Embryonic facial prominence (tissue), 1 donor: ENCODE data around the gene SIL1.

Experiments used
- DNase-seq: peaks from one replicate; pipeline ENCODE4 v3.0.0-alpha.2; 2016; ENCODE audit errors: extremely low spot score

SIL1 gene

DNA sequence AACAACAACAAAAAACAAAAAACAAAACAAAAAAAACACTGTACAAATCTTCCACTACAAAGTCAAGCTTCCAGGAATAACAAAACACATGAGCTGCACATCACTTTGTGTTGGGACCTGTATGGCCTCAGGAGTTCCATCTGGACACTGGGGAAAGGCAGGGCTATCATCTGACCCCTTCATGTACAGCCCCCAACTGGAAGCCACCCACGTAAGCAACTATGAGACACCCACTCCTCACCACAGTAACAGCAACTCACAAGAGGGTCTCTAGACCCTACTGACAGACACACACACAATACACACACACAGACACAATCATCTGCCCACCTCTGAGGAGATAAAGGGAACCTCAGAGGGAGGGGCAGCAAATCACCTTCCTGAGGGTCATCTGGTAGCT lies 241.4 kb downstream of the SIL1 start:
- no peak for DNase-seq

- no peak for DNase-seq
Observed at GRCh38 chr5:138955671-138956295, 242.4 kb downstream of the SIL1 start.

DNA sequence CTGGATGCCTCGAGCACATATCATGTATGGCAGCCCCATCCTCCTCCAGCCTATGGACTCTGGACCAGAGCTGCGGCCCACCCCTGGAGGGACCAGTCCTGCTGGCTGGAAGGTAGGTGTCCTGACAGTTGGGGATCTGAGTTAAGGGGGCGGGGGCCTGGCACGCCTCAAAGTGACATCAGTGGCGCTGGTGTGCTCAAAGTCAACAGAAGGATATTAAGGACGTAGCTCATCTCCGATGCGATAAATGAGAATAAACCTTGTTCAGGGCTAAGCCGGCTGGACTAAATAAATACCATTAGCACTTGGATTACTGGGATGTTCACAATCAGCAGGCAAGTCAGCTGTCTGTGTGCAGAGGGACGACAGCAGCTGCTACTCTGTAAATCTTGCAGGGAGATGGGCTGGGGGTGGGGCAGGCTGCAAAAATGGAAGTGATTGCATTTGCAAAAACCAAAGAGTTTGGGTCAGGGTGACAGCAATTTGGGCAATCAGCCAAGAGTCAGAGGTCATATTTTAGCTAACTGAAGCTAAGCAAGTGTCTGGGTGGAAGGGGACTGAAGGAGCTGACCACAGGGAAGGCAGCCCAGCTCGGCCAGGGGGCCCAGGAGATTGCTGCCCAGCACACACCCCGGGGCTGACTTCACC lies 243.0 kb downstream of the SIL1 start:
- DNase-seq, result no peak

DNA sequence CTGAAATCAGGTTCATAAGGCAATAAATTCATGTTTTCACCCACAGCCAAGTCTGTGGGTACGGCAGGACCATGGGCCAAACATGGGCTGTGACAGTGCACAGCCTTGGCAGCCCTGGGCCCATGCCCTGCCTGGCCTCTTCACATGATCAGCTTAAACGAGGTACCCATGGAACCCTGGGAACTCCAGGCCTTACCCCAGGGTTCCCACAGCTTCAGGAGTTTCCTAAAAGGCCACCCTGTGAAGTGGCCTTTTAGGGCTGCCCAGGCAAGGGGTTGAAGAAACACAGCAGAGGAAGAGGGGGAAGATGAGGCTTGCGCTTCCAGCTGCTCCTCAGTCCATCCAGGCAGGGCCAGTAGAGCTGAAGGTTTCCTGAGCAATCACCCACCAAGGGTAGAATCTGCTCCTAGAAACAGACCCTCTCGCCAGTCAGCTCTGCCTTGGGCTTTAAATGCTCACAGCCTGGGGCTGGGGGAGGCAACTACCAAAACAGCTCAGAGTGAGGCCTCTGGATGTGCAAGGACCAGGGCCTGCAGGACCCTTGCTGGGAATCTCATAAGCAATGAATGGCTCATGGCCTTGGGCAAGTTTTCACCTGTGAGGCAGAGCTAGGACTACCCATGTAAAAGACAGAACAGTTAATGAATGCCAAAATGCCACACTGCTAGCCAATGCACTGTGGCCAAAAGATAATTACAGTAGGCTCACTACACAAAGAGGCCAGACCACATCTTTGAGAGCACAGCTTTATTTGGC lies 243.7 kb downstream of the SIL1 start:
- no peak for DNase-seq

GRCh38 chr5:138953387-138954256 lies 244.5 kb downstream of the SIL1 start:
- no peak for DNase-seq

GRCh38 chr5:138952962-138953361 lies 245.2 kb downstream of the SIL1 start:
- DNase-seq, result no peak

DNA sequence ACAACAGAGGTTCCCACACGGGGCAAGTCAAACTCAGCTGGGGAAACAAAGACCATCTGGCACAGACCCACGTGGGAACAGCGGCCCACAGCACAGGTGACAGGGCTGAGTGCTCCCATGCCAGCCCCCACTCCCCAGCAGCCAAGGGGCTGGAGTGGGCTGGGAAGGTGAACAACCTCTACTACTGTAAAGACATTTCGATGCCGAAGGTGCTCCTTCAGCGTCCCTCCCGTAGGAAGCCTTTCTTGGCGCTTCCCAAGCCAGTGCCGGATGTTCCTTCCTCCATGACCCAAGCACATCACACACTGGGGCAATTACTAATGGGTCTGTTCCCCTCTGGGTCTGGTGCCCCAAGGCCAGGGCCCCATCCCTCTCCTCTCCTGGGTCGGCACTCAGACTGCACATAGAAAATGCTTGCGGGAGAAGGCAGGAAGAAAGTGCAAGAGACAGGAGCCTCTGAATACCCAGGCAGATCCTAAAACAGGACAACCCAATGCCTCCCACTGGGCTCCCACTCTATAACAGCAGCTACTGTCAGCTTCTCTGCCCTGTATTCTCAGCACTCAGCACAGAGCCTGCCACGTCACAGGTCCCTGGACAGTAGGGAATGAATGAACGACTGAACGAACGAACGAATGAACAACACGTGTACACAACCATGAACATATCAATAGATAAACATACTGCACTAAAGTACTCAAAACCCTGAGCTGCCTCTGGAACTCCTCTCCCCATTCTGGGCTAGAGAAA lies 246.0 kb downstream of the SIL1 start:
- no peak for DNase-seq

DNA sequence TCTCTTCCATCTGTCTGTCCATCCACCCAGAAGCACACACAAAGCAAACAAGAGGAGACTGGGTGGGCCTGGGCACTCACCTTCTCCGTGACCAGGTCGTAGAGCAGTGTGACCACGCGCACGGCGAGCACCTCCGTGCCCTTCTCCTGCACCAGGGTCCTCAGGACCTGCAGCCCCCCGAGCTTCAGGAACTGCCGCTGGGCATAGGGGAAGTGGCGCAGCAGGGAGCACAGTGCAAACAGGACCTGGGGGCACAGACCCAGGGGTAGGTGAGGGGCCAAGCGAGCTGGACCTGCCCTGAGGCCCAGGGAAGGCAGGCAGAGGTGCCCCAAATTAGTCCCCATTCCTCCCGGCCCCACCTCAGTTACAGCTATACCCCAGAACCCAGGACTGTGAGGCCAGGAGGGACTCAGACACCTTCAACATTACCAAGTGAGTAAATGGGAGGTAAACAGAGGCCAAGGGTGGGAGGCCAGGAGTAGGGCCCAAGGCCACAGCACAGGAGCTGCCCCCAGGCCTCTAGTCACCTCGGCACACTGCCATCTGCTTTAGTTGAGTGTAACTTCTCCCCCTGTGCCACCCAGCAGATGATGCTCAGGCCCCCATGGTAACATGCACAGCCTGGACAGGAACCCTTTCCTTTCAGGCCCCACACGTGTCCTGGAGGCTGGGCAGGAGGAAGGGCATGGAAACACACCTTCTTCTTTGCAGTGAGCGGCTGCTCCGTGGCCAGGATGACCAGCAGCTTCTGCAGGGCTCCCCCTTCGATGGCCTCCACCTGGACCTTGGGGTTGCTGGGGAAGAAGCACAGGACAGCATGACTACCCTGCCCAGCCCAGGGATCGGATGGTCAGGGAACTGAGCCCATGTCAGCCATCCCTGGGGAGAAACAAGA lies 246.8 kb downstream of the SIL1 start:
- no peak for DNase-seq

DNA sequence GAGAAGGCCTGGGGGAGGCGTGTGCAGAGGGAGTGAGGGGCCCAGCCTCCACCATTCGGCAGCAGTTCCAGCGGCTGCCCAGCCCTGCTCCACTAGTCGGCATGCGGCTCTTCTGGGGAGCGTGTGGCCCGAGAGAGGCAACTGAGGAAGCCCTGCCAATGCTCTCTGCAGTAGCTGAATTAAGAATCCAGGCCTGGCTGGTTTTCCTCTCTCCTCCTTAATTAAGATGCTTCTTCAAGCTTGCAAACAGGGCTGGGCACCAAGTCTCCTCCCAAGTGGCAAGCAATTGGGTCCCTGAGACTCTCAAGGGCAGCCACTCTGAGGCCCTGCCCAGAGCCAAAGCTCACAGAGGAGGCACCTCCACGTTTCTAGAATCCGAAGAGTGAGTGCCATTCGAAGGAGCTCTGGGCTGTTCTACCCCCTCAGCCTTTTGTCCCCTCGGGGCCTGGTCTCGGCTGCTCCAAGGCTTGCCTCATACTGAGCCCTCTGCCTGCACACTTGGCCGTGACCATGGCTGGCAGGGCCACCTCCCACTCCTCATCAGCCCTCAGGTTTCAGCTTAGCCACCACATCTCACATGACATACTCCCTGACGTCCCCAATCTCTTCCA lies 247.6 kb downstream of the SIL1 start:
- DNase-seq, result no peak

DNA sequence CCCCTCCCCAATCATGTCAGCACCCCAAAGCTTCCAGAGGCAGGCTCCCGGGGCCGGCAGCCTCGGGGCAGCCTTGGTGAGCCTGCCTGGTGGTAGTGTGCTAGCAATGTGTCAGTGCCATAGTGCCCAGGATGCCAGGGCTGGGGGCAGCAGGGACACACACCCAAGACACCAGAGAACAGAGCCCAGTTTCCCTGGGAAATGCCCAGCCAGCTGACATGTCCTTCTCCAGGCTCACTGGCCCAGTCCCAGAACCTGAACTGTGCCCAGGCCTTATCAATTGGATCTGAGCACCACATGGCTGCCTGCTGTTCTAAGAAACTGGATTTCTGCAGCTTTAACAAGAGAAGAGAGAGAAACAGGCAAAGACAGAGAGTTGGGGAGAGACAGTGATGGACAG lies 248.2 kb downstream of the SIL1 start:
- no peak for DNase-seq

GRCh38 chr5:138949223-138949574 lies 249.0 kb downstream of the SIL1 start:
- no peak for DNase-seq

DNA sequence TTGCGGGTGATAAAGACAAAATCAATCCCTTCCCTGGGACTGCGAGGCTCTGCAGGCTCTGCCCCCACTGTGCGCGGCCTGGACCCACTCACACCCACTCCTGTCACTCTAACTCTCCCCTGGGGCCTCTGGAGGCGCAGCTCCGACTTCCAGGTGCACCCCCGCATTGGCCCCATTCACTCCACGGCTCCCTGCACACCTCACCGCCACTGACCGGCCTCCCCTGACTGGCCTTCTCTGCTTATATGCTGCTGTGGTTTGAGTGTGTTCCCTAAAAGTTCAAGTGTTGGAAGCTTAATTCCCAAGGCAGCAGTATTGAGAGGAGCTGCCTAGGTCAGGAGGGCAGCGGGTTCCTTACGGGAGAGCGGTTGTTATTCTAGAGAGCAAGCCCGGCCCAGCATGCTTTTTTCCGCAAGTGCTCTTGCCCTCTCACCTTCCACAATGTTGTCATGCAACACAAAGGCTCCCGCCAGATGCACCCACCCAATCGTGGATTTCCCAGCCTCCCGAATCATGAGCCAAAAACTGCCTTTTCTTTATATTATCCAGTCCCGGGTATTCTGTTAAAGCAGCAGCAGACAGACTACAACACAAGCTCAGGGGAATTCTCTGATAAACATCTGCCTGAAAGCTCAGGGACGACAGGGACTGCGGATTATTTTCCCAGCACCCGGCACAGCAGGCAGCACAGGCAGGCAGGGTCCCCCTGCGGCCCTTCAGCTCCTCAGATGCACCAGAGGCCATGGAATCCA lies 249.5 kb downstream of the SIL1 start:
- DNase-seq, result no peak

DNA sequence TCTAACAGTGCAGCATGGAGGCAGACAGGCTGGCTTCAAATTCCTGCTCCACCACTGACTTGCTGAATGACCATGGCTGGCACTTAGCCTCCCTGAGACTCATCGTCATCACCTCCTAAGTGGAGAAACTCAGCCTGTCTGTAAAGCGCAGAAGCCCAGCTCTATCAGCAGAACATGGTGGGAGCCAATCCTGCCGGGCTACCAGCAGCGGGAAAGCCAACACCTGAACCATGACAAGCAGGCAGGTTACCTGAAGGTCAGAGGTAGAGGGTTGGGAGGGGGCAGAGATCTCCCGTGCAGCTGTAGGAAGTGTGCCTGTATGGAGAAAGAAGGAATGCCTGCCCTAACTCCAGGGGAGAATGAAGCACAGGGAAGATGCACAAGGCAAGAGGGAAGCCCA lies 250.4 kb downstream of the SIL1 start:
- DNase-seq, result no peak

- no peak for DNase-seq
Observed at GRCh38 chr5:138946831-138947560, 251.2 kb downstream of the SIL1 start.

DNA sequence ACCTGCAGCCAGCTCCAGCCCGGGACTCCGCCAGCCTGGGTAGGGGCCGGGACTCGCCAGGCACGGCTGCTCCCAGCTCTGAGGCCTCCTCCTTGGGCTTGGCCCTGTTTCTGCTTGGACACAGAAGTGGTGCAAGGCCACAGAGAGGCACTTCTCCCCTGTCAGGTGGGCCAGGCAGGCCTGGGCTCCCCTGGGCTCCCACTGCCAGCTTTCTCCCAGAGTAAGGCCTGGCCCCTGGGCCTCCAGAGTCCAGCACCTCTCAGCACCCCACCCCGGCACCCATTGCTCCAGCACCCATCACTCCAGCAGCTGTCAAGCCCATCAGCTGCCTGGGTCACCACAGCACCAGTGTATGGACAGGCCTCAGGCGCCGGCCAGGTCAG lies 251.9 kb downstream of the SIL1 start:
- DNase-seq, result no peak

DNA sequence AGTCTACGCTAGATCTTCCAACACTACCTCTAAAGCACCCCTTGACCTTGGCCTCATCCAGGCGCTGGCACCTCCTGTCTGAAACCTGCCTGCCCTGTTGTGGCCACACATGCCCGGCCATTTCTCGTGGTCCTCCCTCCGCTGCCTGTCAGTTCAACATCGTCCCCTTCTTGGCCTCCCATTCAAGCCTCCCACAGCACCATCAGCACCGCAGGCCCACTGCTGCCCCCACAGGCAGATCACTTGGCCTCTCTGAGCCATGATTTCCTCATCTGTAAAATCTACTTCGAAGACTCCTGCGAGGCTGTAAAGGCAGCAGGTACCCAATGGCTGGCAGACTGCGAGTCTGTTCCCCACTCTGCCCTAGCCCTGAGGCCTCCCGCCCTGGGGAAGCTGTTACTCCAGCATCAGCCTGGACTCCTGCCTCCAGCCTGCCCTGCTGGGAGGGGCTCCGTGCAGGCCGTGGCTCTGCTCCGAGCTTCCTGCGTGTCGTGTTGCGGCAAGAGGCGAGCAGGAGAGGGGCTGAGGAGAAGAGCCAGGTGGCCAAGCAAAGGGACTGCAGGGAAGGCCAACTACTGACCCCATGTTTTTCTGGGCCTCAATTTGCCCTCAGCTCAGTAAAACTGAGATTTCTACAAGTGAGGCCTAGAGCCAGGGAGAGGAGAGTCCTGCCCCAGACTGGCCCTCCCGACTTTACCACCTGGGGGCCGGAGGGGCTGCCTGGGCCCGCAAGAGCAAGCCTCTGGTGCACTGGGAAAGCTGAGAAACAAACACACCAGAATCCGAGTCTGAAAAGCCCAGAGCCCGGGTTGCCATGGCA lies 252.5 kb downstream of the SIL1 start:
- no peak for DNase-seq

- DNase-seq, result no peak
Observed at GRCh38 chr5:138944527-138945322, 253.4 kb downstream of the SIL1 start.
